SK-N-SH (cell line): ENCODE data around the gene CHST15. TPM values are rescaled to one million over a fixed set of nuclear protein-coding genes. Genes with fewer than 3 reads are reported as not detected.
A peak's percentile ranks its signal among the peaks of the same experiment; 100 is the strongest.
"Not testable (repeated sequence)": the region's sequence is repeated elsewhere in the genome, so short reads cannot be mapped to it uniquely, and the experiment has no call there.

Source experiments
- CTCF ChIA-PET: fragments of 300-600, 350-600 bp; formaldehyde crosslinking; extraction: SDS; loops from one replicate; lab custom pipeline; 2021; lab: Yijun Ruan, JAX
- POLR2A ChIA-PET: fragments of 350-600 bp; sonication (Branson Sonifier 250); formaldehyde crosslinking; extraction: SDS; loops from one replicate; lab custom pipeline; 2020; ENCODE audit warnings: antibody characterized with exemption, inconsistent platforms; lab: Yijun Ruan, JAX
- DNase-seq: peaks from one replicate; pipeline ENCODE4 v3.0.0; 2012
- H2AFZ ChIP-seq: fragments of 200-600 bp; sonication (generic); 2 replicates; pipeline ENCODE4 v1.8.1; 2016; ENCODE audit warnings: antibody characterized with exemption, mild to moderate bottlenecking, low read depth
- H3F3A ChIP-seq: fragments of 200-600 bp; sonication (generic); replicated peaks from 2 replicates; pipeline ENCODE3; 2016; ENCODE audit warnings: antibody characterized with exemption, mild to moderate bottlenecking; ENCODE audit not compliant: insufficient read depth
- H3K27ac ChIP-seq, 2 experiments: fragments of 200-500 bp in 1 of 2; fragments of 200-600 bp in 1 of 2; sonication (Bioruptor generic) in 1 of 2; sonication (generic), shearing (Covaris generic) in 1 of 2; 2 replicates each; pipeline versions ENCODE4 v1.5.1 to v1.6.1; 2014 to 2016; ENCODE audit warnings: low read depth in 2 of 2, inconsistent platforms in 1 of 2, low read length in 1 of 2, mild to moderate bottlenecking in 1 of 2, mixed read lengths in 1 of 2
- H3K27me3 ChIP-seq: fragments of 200-600 bp; sonication (generic), shearing (Covaris generic); 2 replicates; pipeline ENCODE4 v1.6.1; 2016; ENCODE audit warnings: mixed run types; ENCODE audit not compliant: insufficient read depth
- H3K36me3 ChIP-seq, 2 experiments: fragments of 200-500 bp in 1 of 2; fragments of 200-600 bp in 1 of 2; sonication (Bioruptor generic) in 1 of 2; sonication (generic) in 1 of 2; replicated peaks in 1 of 2; 2 replicates each; pipeline versions ENCODE3 to v1.5.1; 2014 to 2016; ENCODE audit warnings: low read length in 1 of 2, mild to moderate bottlenecking in 1 of 2; ENCODE audit not compliant: insufficient read depth in 2 of 2, control insufficient read depth in 1 of 2
- H3K4me1 ChIP-seq, 2 experiments: fragments of 200-500 bp in 1 of 2; fragments of 200-600 bp in 1 of 2; sonication (Bioruptor generic) in 1 of 2; sonication (generic), shearing (Covaris generic) in 1 of 2; 2 replicates each; pipeline versions ENCODE4 v1.5.1 to v1.6.1; 2014 to 2016; ENCODE audit warnings: low read depth in 1 of 2, low read length in 1 of 2, mixed run types in 1 of 2; ENCODE audit not compliant: insufficient read depth in 2 of 2, control insufficient read depth in 1 of 2
- H3K4me2 ChIP-seq: fragments of 200-600 bp; sonication (generic), shearing (Covaris generic); 2 replicates; pipeline ENCODE4 v1.6.1; 2017; ENCODE audit warnings: mixed run types
- H3K4me3 ChIP-seq, 2 experiments: fragments of 200-500 bp in 1 of 2; fragments of 200-600 bp in 1 of 2; sonication (Bioruptor generic) in 1 of 2; sonication (generic), shearing (Covaris generic) in 1 of 2; 2 replicates each; pipeline versions ENCODE4 v1.5.1 to v1.8.1; 2014 to 2016; ENCODE audit warnings: low read depth in 2 of 2, inconsistent platforms in 1 of 2, low read length in 1 of 2, mild to moderate bottlenecking in 1 of 2, mixed read lengths in 1 of 2, moderate library complexity in 1 of 2
- H3K79me2 ChIP-seq: fragments of 200-600 bp; sonication (generic); 2 replicates; pipeline ENCODE4 v1.8.1; 2017; ENCODE audit warnings: mild to moderate bottlenecking; ENCODE audit not compliant: insufficient read depth
- H3K9ac ChIP-seq: fragments of 200-600 bp; sonication (generic); 2 replicates; pipeline ENCODE4 v1.6.1; 2017; ENCODE audit warnings: mixed run types
- H3K9me2 ChIP-seq: fragments of 200-600 bp; sonication (generic); 2 replicates; pipeline ENCODE4 v1.6.1; 2017; ENCODE audit warnings: mixed run types
- H3K9me3 ChIP-seq: fragments of 200-600 bp; sonication (generic); 2 replicates; pipeline ENCODE4 v1.6.1; 2017; ENCODE audit warnings: mixed run types, mild to moderate bottlenecking, moderate library complexity
- H4K20me1 ChIP-seq: fragments of 200-600 bp; sonication (generic); 2 replicates; pipeline ENCODE4 v1.6.1; 2017; ENCODE audit warnings: mild to moderate bottlenecking, mixed run types; ENCODE audit not compliant: insufficient read depth
- EP300 ChIP-seq, 2 experiments: IDR thresholded peaks; 2 replicates each; pipeline versions ENCODE4 v1.4.0 to v1.6.1; 2012; ENCODE audit warnings: borderline replicate concordance in 1 of 2, low read depth in 1 of 2, low read length in 1 of 2
- JUND ChIP-seq: IDR thresholded peaks from 2 replicates; pipeline ENCODE4 v1.4.0; 2012
- RAD21 ChIP-seq: IDR thresholded peaks from 2 replicates; pipeline ENCODE4 v1.6.1; 2012; ENCODE audit warnings: mild to moderate bottlenecking, low read length
- RCOR1 ChIP-seq: fragments of 150-350 bp; IDR thresholded peaks from 2 replicates; pipeline ENCODE4 v1.6.1; 2017; ENCODE audit warnings: antibody characterized with exemption, low read length
- RXRA ChIP-seq: IDR thresholded peaks from 2 replicates; pipeline ENCODE4 v1.4.0; 2012; ENCODE audit warnings: low read depth, mild to moderate bottlenecking, borderline replicate concordance
- TCF12 ChIP-seq: IDR thresholded peaks from 2 replicates; pipeline ENCODE4 v1.4.0; 2012
- TEAD4 ChIP-seq: IDR thresholded peaks from 2 replicates; pipeline ENCODE4 v1.4.0; 2012; ENCODE audit warnings: mild to moderate bottlenecking, borderline replicate concordance; ENCODE audit not compliant: insufficient read depth
- WGBS: methylation state at CpG from one replicate; pipeline ENCODE4 v1.1.6; 2017; ENCODE audit warnings: low lambda C conversion rate; 5-methylcytosine and 5-hydroxymethylcytosine counted together
- polyA plus RNA-seq, 3 experiments: library from polyadenylated mRNA; depleted of rRNA; stranded (reverse); fragments of >200 nt; gene quantifications; 2 replicates each; pipeline ENCODE4 v1.2.3, GENCODE V29; 2012
- TF ChIP-seq, protein P1 (sequence below): fragments of 150-350 bp; IDR thresholded peaks from 2 replicates; pipeline ENCODE4 v1.6.1; 2016; ENCODE audit warnings: mild to moderate bottlenecking, low read depth, low read length

Gene CHST15
- polyA plus RNA-seq, 1 of the 3 experiments (the other 2 are of a cell fraction): 0.02 TPM

DNA sequence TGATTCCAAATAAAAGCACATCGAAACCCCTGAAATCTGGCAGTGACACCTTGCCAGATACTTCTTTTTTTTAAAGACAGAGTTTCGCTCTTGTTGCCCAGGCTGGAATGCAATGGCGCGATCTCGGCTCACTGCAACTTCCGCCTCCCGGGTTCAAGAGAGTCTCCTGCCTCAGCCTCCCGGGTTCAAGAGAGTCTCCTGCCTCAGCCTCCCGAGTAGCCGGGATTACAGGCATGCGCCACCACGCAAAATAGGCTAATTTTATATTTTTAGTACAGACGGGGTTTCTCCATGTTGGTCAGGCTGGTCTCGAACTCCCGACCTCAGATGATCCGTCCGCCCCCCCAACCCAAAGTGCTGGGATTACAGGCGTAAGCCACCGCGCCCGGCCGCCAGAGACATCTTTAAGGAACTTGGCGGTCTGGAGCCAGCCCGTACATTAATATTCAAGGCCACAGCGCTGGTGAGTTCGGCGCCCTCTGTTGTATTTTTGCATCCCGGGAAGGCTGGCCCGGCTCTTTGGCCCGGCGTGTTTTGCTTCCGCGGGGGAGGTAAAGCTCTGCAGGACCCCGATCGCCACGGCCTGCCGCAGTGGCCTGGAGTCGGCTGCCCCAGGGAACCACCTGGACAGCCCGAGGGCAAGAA lies 498 bp upstream of the CHST15 start:
- H4K20me1 ChIP-seq, H3K27ac ChIP-seq, H3K27me3 ChIP-seq, H3K4me2 ChIP-seq, H3F3A ChIP-seq, H3K36me3 ChIP-seq, H3K4me3 ChIP-seq, H3K9me3 ChIP-seq, H3K9ac ChIP-seq, H3K79me2 ChIP-seq, H3K9me2 ChIP-seq, H3K4me1 ChIP-seq, H2AFZ ChIP-seq: not testable (repeated sequence)
- 14% methylated on average over 27 of the region's 39 CpGs for WGBS
- peak; percentile 61 for DNase-seq
- POLR2A ChIA-PET: interaction anchor here (1.2 kb wide), 1 partner anchor 13 kb away, joined by 3 read pairs; no protein-coding TSS in a partner anchor
- CTCF ChIA-PET: interaction anchor here (0.6 to 2.0 kb wide), 5 partner anchors 10 to 295 kb away, joined by 3 to 7 read pairs (median 5); no protein-coding TSS in a partner anchor
- TF ChIP-seq RAD21: peak; percentile 21; the same call in 1 of the 2 replicates
- TF ChIP-seq, all 33 proteins: peak for 1; not testable (repeated sequence) for 32

DNA sequence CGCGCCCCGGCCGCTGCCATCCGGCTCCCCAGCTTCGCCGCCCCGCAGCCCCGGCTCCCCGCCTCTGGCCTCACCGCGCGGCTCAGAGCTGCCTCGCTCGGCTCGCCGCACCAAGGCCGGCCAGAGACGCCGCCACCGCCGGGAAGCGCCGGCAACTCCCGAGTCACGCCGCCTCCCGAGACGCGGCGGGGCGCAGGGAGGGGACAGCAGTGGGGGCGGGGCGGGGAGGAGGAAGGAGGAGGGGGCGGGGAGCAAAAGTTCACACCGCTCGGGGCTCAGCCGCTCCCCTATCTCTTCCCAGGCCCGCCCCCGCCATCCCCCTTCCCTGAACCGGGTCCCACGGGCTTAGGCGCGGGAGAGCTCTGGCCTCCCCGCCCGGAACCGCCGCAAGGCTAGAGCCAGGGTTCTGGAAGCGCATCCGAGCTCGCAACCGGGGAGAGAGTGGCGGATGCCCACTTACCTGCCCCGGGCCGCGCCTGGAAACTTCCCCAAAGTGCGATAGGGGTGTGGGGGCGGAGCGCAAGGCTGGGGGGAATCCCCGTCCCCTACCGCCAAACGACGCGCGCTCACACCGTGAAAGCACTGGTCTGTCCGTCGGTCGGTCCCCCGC lies 1.0 kb downstream of the CHST15 start:
- Histone ChIP-seq H3K79me2 (no peaks in the 10 kb centered on the region), H3K9me3 (no peaks in the 10 kb centered on the region), H3K4me1 (peaks cover 0 to 9% of the 10 kb centered on the region in 2 experiments; a peak in 1 of 4 replicates), H3F3A (no peaks in the 10 kb centered on the region), H3K27me3 (no peaks in the 10 kb centered on the region; the same call in 1 of the 2 replicates), H3K4me3 (peak overlapping the region in 1 of 2 experiments; percentile 3; a peak in 1 of 4 replicates), H4K20me1 (no peaks in the 10 kb centered on the region), H2AFZ (no peak overlapping the region), H3K27ac (no peak overlapping the region), H3K9me2 (no peaks in the 10 kb centered on the region), H3K36me3 (no peaks in the 10 kb centered on the region), H3K9ac (no peak overlapping the region), H3K4me2 (no peak overlapping the region)
- no CpG with 5 or more reads among the region's 70 CpGs for WGBS
- ChIA-PET CTCF (interaction anchor here (0.7 to 2.0 kb wide), 6 partner anchors 13 to 318 kb away, joined by 3 to 7 read pairs (median 4); no protein-coding TSS in a partner anchor), POLR2A (no interaction called here)
- TF ChIP-seq TCF12: no peak
- TF ChIP-seq, protein P1, sequence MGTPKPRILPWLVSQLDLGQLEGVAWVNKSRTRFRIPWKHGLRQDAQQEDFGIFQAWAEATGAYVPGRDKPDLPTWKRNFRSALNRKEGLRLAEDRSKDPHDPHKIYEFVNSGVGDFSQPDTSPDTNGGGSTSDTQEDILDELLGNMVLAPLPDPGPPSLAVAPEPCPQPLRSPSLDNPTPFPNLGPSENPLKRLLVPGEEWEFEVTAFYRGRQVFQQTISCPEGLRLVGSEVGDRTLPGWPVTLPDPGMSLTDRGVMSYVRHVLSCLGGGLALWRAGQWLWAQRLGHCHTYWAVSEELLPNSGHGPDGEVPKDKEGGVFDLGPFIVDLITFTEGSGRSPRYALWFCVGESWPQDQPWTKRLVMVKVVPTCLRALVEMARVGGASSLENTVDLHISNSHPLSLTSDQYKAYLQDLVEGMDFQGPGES: no peak
- no peak for TF ChIP-seq TEAD4
- no peak for TF ChIP-seq RXRA
- TF ChIP-seq RAD21: no peak
- TF ChIP-seq EP300 (IDR thresholded peaks at IDR 0.05; ENCODE audit: borderline replicate concordance in 1 of 2, low read depth in 1 of 2, low read length in 1 of 2): no peak
- no peak for TF ChIP-seq JUND
- TF ChIP-seq RCOR1: no peak
- peak; percentile 80 for DNase-seq
